Adrenal gland (tissue), 12 donors: ENCODE data around the gene STAT1. TPM values are rescaled to one million over a fixed set of nuclear protein-coding genes. Genes with fewer than 3 reads are reported as not detected.

ENCODE experiments used
- DNase-seq, 7 donors: peaks; one replicate each; pipeline ENCODE4 v3.0.0-alpha.2; 2019 to 2020
- H3K27ac ChIP-seq, 5 donors: fragments of 200-600 bp; sonication (generic) in 4 of 5; 1 replicate in 3 of 5; 2 replicates in 2 of 5; pipeline versions ENCODE4 v1.5.1 to v1.8.0; 2016 to 2020; ENCODE audit warnings: mild to moderate bottlenecking in 1 of 5
- H3K27me3 ChIP-seq: fragments of 200-600 bp; 2 replicates; pipeline ENCODE4 v1.8.0; 2021
- H3K36me3 ChIP-seq, 2 donors: fragments of 200-600 bp; replicated peaks in 1 of 2; 1 replicate in 1 of 2; 2 replicates in 1 of 2; pipeline versions ENCODE4 v1.5.1 to v1.8.0; 2018 to 2022
- H3K4me1 ChIP-seq, 2 donors: fragments of 200-600 bp; replicated peaks in 1 of 2; 1 replicate in 1 of 2; 2 replicates in 1 of 2; pipeline versions ENCODE4 v1.5.1 to v1.8.0; 2018 to 2021
- H3K4me3 ChIP-seq, 4 donors: fragments of 200-600 bp; sonication (generic) in 3 of 4; one replicate each; pipeline ENCODE4 v1.5.1; 2016 to 2018
- H3K9me3 ChIP-seq, 3 donors: fragments of 200-600 bp; sonication (generic) in 1 of 3; replicated peaks in 1 of 3; 1 replicate in 2 of 3; 2 replicates in 1 of 3; pipeline versions ENCODE4 v1.5.1 to v1.8.0; 2016 to 2021
- POLR2A ChIP-seq, 2 donors: fragments of 450-650 bp; IDR thresholded peaks; one replicate each; pipeline ENCODE4 v1.6.1; 2017; ENCODE audit warnings: antibody characterized with exemption in 2 of 2, mild to moderate bottlenecking in 2 of 2, moderate library complexity in 1 of 2
- WGBS, 4 donors: extraction: QIAGEN DNeasy Blood & Tissue Kit in 2 of 4; methylation state at CpG; one replicate each; pipeline versions ENCODE4 v1.1.5 to v1.1.7; 2013 to 2017; 5-methylcytosine and 5-hydroxymethylcytosine counted together
- intact Hi-C, 2 donors: fragments of 100-400 bp; cut with DNase I; formaldehyde crosslinking; loops; one replicate each; pipeline versions ENCODE4 v1.14.1 to v1.15.0; 2022 to 2023
- polyA plus RNA-seq, 3 donors: library from polyadenylated mRNA; stranded (reverse); fragments of 200-250 nt in 2 of 3; fragments of 350-450 nt in 1 of 3; fragmentation: Illumina TruSeq in 1 of 3; extraction: RNeasy Lipid Tissue Mini Kit (QIAGEN cat#74804) in 1 of 3; gene quantifications; one replicate each; pipeline ENCODE4 v1.2.3, GENCODE V29; 2013 to 2014
- total RNA-seq, 9 donors: library from RNA; depleted of rRNA in 4 of 9; stranded (reverse); fragments of >200 nt in 4 of 9; fragments of 120-200 nt in 1 of 9; fragmentation: NEBNext Ultra II Directional in 1 of 9; extraction: Animal tissue kit (Norgen Biotek cat#: 25700) in 1 of 9; gene quantifications; one replicate each; pipeline versions ENCODE4 v1.1.0 to v1.2.4, GENCODE V29; 2013 to 2023
- TF ChIP-seq, protein P1 (sequence below), 6 experiments: fragments of 450-650 bp in 4 of 6; fragments of 200-600 bp in 2 of 6; sonication (generic) in 1 of 6; IDR thresholded peaks; 1 replicate in 5 of 6; 2 replicates in 1 of 6; pipeline versions ENCODE4 v1.5.1 to v1.8.0; 2016 to 2021; ENCODE audit warnings: antibody characterized with exemption in 6 of 6, mild to moderate bottlenecking in 2 of 6, moderate library complexity in 1 of 6
- donor health status: healthy with polysubstance abuse.
- donor health status: Bipolar disorder and iron deficiency.
- donor health status: DM: yes; HTN: yes; CAD: no.
- donor health status: DM: no; HTN: no; CAD: no.
- donor health status: DM: no; HTN: no; CAD: no.
- donor health status: DM: yes; HTN: yes; CAD: no.

STAT1 gene
- total and polyA plus RNA-seq, 12 donors: 11.9 to 165 (median 75.6) TPM

DNA sequence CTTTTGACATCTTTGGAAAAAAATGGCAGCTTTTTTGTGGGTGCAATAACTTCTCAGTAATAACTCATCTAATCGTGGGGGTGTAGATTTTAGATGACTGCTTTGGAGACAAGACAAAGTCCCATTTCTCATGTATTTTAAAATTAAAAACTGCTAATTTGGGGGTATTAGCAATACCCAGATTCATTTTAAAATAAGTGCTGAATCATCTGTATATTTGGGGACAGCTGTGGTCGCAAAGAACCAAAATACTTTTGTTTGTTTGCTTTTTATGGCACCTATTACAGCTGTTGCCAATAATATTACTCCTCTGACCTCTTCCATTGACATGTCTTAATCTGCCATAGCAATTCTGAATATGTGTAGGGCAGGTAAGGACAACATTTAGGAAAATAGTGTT is 45.4 kb downstream of the STAT1 start:
- peaks cover 0 to 66% of the 10 kb centered on the region in 2 donors for H3K36me3 ChIP-seq
- no peak overlapping the region for H3K4me3 ChIP-seq
- WGBS, 4 donors: 88 to 97% (median 93%) methylated on average over 2 of the region's 2 CpGs
- no peak overlapping the region for H3K27ac ChIP-seq
- intact Hi-C loops: no loop called here
- no peak for DNase-seq
- peaks cover 0 to 14% of the 10 kb centered on the region in 2 donors for H3K4me1 ChIP-seq
- no peaks in the 10 kb centered on the region for H3K9me3 ChIP-seq
- H3K27me3 ChIP-seq: no peaks in the 10 kb centered on the region
- TF ChIP-seq, protein P1, sequence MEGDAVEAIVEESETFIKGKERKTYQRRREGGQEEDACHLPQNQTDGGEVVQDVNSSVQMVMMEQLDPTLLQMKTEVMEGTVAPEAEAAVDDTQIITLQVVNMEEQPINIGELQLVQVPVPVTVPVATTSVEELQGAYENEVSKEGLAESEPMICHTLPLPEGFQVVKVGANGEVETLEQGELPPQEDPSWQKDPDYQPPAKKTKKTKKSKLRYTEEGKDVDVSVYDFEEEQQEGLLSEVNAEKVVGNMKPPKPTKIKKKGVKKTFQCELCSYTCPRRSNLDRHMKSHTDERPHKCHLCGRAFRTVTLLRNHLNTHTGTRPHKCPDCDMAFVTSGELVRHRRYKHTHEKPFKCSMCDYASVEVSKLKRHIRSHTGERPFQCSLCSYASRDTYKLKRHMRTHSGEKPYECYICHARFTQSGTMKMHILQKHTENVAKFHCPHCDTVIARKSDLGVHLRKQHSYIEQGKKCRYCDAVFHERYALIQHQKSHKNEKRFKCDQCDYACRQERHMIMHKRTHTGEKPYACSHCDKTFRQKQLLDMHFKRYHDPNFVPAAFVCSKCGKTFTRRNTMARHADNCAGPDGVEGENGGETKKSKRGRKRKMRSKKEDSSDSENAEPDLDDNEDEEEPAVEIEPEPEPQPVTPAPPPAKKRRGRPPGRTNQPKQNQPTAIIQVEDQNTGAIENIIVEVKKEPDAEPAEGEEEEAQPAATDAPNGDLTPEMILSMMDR (IDR thresholded peaks at IDR 0.05): no peak
- no peak for TF ChIP-seq POLR2A (IDR thresholded peaks at IDR 0.05)

DNA sequence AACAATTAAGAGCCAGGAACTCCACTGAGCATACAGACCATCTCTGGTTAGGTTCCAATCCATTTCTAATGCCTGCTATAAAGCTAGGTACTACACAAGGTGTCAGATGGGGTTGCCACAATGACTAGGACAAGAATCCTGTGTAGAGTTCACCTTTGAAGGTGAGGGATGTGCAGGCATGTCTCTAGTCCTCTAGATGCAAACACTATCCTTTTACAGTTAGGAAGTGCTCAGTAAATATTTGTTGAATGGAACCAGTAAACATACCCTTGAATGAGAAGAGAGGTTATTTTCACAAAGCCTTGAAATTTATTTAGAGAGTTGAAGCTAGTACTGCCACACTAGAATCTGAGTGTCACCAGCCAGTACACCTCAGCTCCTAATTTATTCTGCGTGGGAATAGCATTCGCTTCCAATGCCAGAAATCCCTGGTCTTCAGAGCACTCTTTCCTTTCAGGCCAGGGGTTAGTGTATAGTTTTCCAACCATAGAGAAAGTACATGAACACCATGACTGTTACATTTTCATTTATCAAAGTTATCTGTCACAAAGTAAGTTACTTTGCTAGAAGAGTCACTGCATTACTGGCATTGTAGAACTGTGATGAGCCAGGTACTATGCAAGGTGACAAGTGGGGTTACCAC is 48.3 kb downstream of the STAT1 start:
- TF ChIP-seq, protein P1 (IDR thresholded peaks at IDR 0.05): no peak
- TF ChIP-seq POLR2A (IDR thresholded peaks at IDR 0.05): no peak
- H3K27me3 ChIP-seq: no peaks in the 10 kb centered on the region
- H3K4me1 ChIP-seq: peaks cover 0 to 28% of the 10 kb centered on the region in 2 donors
- H3K4me3 ChIP-seq: no peak overlapping the region
- no peak for DNase-seq
- 90 to 100% (median 95%) methylated on average over 2 of the region's 2 CpGs for WGBS, 4 donors
- H3K9me3 ChIP-seq: no peaks in the 10 kb centered on the region
- no peak overlapping the region for H3K27ac ChIP-seq
- H3K36me3 ChIP-seq: peaks cover 0 to 58% of the 10 kb centered on the region in 2 donors
- intact Hi-C loops: no loop called here

DNA sequence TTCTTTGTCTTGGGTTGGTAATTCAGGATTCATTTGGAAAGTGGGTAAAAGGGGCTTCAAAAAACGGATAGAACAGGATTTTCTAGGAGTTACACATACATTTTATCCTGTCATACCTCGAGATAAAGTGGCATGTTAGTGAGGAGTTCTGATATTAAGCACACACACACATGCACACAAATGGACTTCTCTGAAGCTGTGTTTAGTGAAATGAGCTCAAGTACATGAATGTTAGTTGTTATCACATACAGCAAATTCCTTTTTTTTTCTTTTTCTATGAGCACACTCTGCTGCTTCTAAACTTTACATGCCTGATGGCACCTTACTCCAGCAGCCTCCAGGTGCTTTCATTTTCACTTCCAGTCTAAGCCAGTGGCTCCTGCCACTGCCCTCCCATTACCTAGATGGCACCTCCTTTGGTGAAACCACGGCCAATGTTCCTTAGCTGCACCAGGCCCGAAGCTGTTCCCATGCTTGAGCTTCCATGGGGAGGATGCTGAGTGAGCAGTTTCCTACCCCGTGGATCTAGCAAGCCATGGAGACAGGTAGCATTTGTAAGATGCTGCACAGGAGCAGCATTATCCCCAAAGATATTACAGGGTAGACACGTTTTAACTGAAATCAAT is 49.7 kb downstream of the STAT1 start:
- H3K36me3 ChIP-seq: peaks cover 0 to 44% of the 10 kb centered on the region in 2 donors
- 64 to 80% (median 78%) methylated on average over 6 of the region's 6 CpGs for WGBS, 4 donors

DNA sequence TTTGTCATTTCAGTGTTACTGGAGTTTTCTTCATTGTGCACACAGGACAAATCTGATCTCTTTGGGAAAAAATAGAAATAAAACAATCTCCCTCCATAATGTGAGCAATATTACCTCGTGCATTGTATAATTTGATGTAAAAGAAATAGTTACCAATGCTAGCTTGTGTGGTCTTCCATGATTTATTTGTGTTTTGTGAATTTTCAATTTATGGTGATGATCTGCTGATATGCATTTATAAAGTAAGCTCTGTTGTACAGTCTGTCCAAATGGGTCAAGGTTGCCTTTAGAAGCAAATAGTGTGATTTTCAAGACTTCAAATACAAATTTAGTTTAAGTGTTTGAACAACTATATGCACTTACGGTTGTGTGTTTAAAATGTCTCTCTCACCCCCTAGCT is 50.9 kb downstream of the STAT1 start:
- Histone ChIP-seq H3K27ac (no peak overlapping the region), H3K36me3 (peaks cover 0 to 32% of the 10 kb centered on the region in 2 donors), H3K9me3 (no peaks in the 10 kb centered on the region), H3K27me3 (no peaks in the 10 kb centered on the region), H3K4me1 (peaks cover 0 to 24% of the 10 kb centered on the region in 2 donors), H3K4me3 (no peak overlapping the region)
- no peak for TF ChIP-seq POLR2A (IDR thresholded peaks at IDR 0.05)
- TF ChIP-seq, protein P1 (IDR thresholded peaks at IDR 0.05): no peak
- intact Hi-C loops: no loop called here
- DNase-seq: no peak
- WGBS, 4 donors: 66 to 71% (median 68%) methylated on average over 2 of the region's 2 CpGs

More for the DNA sequence above, 49.7 kb downstream of the STAT1 start:
- Histone ChIP-seq H3K27me3 (no peaks in the 10 kb centered on the region), H3K27ac (peak overlapping the region in 1 of 5 donors; percentile 10), H3K9me3 (no peaks in the 10 kb centered on the region), H3K4me1 (peaks cover 0 to 24% of the 10 kb centered on the region in 2 donors), H3K4me3 (no peak overlapping the region)
- TF ChIP-seq, protein P1 (IDR thresholded peaks at IDR 0.05): no peak
- TF ChIP-seq POLR2A (IDR thresholded peaks at IDR 0.05): no peak
- DNase-seq: no peak
- intact Hi-C loops: no loop called here
